Vagina (tissue), 2 donors: ENCODE results near the gene PCNX4.

Source experiments
- CTCF ChIP-seq, 3 experiments: fragments of 450-650 bp in 2 of 3; fragments of 200-600 bp in 1 of 3; sonication (generic) in 1 of 3; IDR thresholded peaks; one replicate each; pipeline ENCODE4 v1.5.1; 2017 to 2019; ENCODE audit warnings: antibody characterized with exemption in 3 of 3, mild to moderate bottlenecking in 2 of 3, moderate library complexity in 2 of 3
- POLR2A ChIP-seq, 2 donors: fragments of 450-650 bp; IDR thresholded peaks; one replicate each; pipeline ENCODE4 v1.6.1; 2017; ENCODE audit warnings: antibody characterized with exemption in 2 of 2, mild to moderate bottlenecking in 2 of 2, moderate library complexity in 2 of 2
- POLR2AphosphoS5 ChIP-seq, 2 donors: sonication (generic); formaldehyde crosslinking; IDR thresholded peaks; one replicate each; pipeline ENCODE4 v1.9.0; 2017; ENCODE audit warnings: antibody characterized with exemption in 2 of 2, mild to moderate bottlenecking in 2 of 2, low read depth in 1 of 2; ENCODE audit not compliant: insufficient read depth in 1 of 2

GRCh38 chr14:60095231-60095630 lies 3.5 kb downstream of the PCNX4 start:
- no peak for TF ChIP-seq CTCF (IDR thresholded peaks at IDR 0.05)
- no peak for TF ChIP-seq POLR2A (IDR thresholded peaks at IDR 0.05)
- no peak for TF ChIP-seq POLR2AphosphoS5 (IDR thresholded peaks at IDR 0.05; ENCODE audit: insufficient read depth in 1 of 2, low read depth in 1 of 2)
